Endodermal cell (in vitro differentiated cells): ENCODE data around the gene RIBC2. TPM values are rescaled to one million over a fixed set of nuclear protein-coding genes. Genes with fewer than 3 reads are reported as not detected.

Source experiments
- DNase-seq: peaks from one replicate; pipeline ENCODE4 v3.0.0-alpha.2; 2017
- H3K27ac ChIP-seq: 2 replicates; pipeline ENCODE4 v1.5.1; 2013; ENCODE audit warnings: mild to moderate bottlenecking, low read depth, low read length, moderate library complexity
- H3K27me3 ChIP-seq: 2 replicates; pipeline ENCODE4 v1.6.1; 2013; ENCODE audit warnings: mild to moderate bottlenecking, low read length, moderate library complexity; ENCODE audit not compliant: insufficient read depth, control insufficient read depth, poor library complexity, severe bottlenecking
- H3K36me3 ChIP-seq: 2 replicates; pipeline ENCODE4 v1.7.0; 2013; ENCODE audit warnings: mild to moderate bottlenecking, low read length, moderate library complexity; ENCODE audit not compliant: control insufficient read depth, insufficient read depth
- H3K4me1 ChIP-seq: one replicate; pipeline ENCODE4 v1.7.0; 2013; ENCODE audit warnings: low read length; ENCODE audit not compliant: control insufficient read depth, insufficient read depth
- H3K4me3 ChIP-seq: 2 replicates; pipeline ENCODE4 v1.5.1; 2013; ENCODE audit warnings: mild to moderate bottlenecking, low read length, moderate library complexity
- H3K9ac ChIP-seq: 2 replicates; pipeline ENCODE4 v1.6.1; 2013; ENCODE audit warnings: mild to moderate bottlenecking, low read length, moderate library complexity; ENCODE audit not compliant: poor library complexity, severe bottlenecking; ENCODE audit errors: extremely low read depth
- H3K9me3 ChIP-seq: 2 replicates; pipeline ENCODE4 v1.6.1; 2013; ENCODE audit warnings: mild to moderate bottlenecking, low read length, moderate library complexity; ENCODE audit not compliant: control insufficient read depth
- H3K27ac Mint-ChIP-seq: 2 replicates; pipeline ENCODE4 v1.8.0; 2020; ENCODE audit warnings: mixed read lengths
- H3K27me3 Mint-ChIP-seq: 2 replicates; pipeline ENCODE4 v1.8.0; 2021; ENCODE audit warnings: mild to moderate bottlenecking, mixed read lengths; ENCODE audit not compliant: insufficient read depth
- H3K36me3 Mint-ChIP-seq: 2 replicates; pipeline ENCODE4 v1.8.0; 2020; ENCODE audit warnings: low read depth, mixed read lengths
- H3K4me1 Mint-ChIP-seq: 2 replicates; pipeline ENCODE4 v1.8.0; 2020; ENCODE audit warnings: mixed read lengths
- H3K4me3 Mint-ChIP-seq: 2 replicates; pipeline ENCODE4 v1.8.0; 2020; ENCODE audit warnings: mild to moderate bottlenecking, moderate library complexity, mixed read lengths
- H3K9me3 Mint-ChIP-seq: 2 replicates; pipeline ENCODE4 v1.8.0; 2020; ENCODE audit warnings: mild to moderate bottlenecking, mixed read lengths
- WGBS, 2 experiments: methylation state at CpG; one replicate each; pipeline versions ENCODE4 v1.1.5 to v1.1.7; 2013; ENCODE audit warnings: missing lambda C conversion rate in 2 of 2, mixed read lengths in 1 of 2; ENCODE audit not compliant: insufficient coverage in 1 of 2, insufficient read length in 1 of 2; 5-methylcytosine and 5-hydroxymethylcytosine counted together
- total RNA-seq, 2 donors: library from RNA; stranded (reverse); fragmentation: NEBNext Ultra II Directional in 1 of 2; extraction: Animal tissue kit (Norgen Biotek cat#: 25700) in 1 of 2; gene quantifications; 2 replicates in 1 of 2; 3 replicates in 1 of 2; pipeline ENCODE4 v1.2.1, GENCODE V29; 2021
- TF ChIP-seq, protein P1 (sequence below): fragments of 200-600 bp; sonication (generic); conservative IDR thresholded peaks from 2 replicates; pipeline ENCODE4 v1.5.0; 2021; ENCODE audit warnings: antibody characterized with exemption, mild to moderate bottlenecking

The RIBC2 gene
- total RNA-seq, 2 donors from 2014 or later = 10.6 to 15.2 TPM

DNA sequence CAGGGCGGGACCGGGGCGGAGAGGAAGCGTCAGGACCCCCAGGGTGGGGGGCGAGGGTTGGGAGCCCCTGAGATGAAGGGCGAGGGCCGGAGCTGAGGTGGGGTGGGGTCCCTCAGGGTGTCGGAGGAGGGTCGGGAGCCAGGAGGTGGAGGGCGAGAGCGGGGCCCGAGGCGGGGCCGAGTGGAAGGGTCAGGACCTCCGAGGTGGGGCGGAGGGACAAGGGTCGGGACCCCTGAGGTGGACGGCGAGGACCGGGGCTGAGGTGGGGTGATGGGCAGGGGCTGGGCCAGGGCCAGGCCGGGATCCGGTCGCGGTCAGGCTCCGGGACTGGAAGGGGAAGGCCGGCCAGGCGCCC lies 503 bp upstream of the RIBC2 start:
- H3K27me3 ChIP-seq = peaks cover 10% of the 10 kb centered on the region
- H3K4me1 ChIP-seq = no peaks in the 10 kb centered on the region
- peaks cover 6% of the 10 kb centered on the region for H3K9me3 ChIP-seq
- H3K27ac Mint-ChIP-seq = no peak overlapping the region
- no peaks in the 10 kb centered on the region for H3K4me1 Mint-ChIP-seq
- no peak overlapping the region for H3K4me3 ChIP-seq
- H3K36me3 Mint-ChIP-seq = peaks cover 9% of the 10 kb centered on the region
- no peak overlapping the region for H3K4me3 Mint-ChIP-seq
- TF ChIP-seq, protein P1, sequence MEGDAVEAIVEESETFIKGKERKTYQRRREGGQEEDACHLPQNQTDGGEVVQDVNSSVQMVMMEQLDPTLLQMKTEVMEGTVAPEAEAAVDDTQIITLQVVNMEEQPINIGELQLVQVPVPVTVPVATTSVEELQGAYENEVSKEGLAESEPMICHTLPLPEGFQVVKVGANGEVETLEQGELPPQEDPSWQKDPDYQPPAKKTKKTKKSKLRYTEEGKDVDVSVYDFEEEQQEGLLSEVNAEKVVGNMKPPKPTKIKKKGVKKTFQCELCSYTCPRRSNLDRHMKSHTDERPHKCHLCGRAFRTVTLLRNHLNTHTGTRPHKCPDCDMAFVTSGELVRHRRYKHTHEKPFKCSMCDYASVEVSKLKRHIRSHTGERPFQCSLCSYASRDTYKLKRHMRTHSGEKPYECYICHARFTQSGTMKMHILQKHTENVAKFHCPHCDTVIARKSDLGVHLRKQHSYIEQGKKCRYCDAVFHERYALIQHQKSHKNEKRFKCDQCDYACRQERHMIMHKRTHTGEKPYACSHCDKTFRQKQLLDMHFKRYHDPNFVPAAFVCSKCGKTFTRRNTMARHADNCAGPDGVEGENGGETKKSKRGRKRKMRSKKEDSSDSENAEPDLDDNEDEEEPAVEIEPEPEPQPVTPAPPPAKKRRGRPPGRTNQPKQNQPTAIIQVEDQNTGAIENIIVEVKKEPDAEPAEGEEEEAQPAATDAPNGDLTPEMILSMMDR = no peak
- H3K27ac ChIP-seq = no peak overlapping the region
- H3K9ac ChIP-seq = no peak overlapping the region
- no peak for DNase-seq
- peaks cover 29% of the 10 kb centered on the region for H3K27me3 Mint-ChIP-seq
- H3K9me3 Mint-ChIP-seq = peaks cover 5% of the 10 kb centered on the region
- WGBS, 2 experiments = 96% methylated on average over 11 to 25 of the region's 27 CpGs
- no peaks in the 10 kb centered on the region for H3K36me3 ChIP-seq

DNA sequence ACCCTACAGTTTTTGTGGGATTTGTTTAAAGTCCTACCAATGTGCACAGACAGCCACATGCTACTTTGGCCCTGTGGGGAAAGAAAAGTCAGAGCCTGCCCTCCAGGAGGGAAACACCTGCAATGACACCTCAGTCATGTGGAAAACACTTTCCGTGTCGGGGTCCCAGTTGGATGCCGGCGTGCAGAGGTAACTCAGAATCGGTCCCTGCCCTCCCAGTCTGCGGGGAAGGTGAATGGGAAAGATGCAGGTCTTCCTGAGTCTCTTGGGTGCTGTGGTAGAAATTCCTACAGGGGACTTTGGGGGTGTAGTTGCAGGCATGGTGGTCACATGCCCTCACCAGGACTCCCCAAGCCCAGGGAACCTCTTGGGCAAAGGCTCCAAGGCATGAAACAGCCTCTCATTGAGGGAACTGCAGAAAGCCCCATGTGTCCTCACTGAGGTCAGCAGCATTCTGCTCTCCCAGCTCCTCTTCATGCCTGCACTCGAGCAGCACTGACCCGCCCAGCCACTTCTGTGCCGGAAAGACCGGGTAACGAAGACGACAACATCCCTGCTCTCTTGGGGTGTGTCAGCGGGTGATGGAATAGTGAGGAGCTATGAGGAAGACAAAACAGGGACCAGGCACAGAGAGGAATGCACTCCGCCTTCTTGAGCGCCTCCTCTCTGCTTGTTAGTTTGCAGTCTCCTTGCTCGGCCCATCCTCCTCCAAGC lies 4.7 kb downstream of the RIBC2 start:
- H3K4me1 Mint-ChIP-seq = no peaks in the 10 kb centered on the region
- H3K36me3 Mint-ChIP-seq = peaks cover 26% of the 10 kb centered on the region
- peaks cover 5% of the 10 kb centered on the region for H3K36me3 ChIP-seq
- no peak for DNase-seq
- H3K9me3 ChIP-seq = peaks cover 4% of the 10 kb centered on the region
- H3K4me3 Mint-ChIP-seq = no peak overlapping the region
- no peak overlapping the region for H3K27ac Mint-ChIP-seq
- H3K9ac ChIP-seq = no peak overlapping the region
- peaks cover 6% of the 10 kb centered on the region for H3K9me3 Mint-ChIP-seq
- H3K27me3 ChIP-seq = peaks cover 7% of the 10 kb centered on the region
- no peak overlapping the region for H3K27ac ChIP-seq
- no peaks in the 10 kb centered on the region for H3K4me1 ChIP-seq
- WGBS, 2 experiments = 92 to 93% methylated on average over 8 to 16 of the region's 16 CpGs
- no peak overlapping the region for H3K4me3 ChIP-seq
- TF ChIP-seq, protein P1 = no peak
- peaks cover 16% of the 10 kb centered on the region for H3K27me3 Mint-ChIP-seq

DNA sequence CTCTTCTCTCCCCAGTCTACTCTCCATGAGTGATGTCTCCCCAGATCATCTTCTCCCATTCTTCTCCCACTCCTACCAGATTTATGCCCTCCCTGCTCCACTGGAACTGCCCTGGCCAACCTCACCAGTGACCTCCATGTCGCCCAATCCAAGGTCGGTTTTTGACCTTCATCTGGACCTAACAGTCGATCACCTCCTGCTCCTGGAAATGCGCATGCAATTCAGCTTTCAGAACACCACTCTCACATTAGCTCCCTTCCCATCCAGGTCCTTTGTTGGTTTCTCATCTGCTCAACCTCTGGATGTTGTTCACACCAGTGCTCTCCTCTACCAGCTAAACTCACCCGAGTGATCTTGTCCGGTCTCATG lies 5.3 kb downstream of the RIBC2 start:
- Mint-ChIP-seq H3K4me3 (no peak overlapping the region), H3K9me3 (peaks cover 6% of the 10 kb centered on the region), H3K4me1 (no peaks in the 10 kb centered on the region), H3K27me3 (peaks cover 12% of the 10 kb centered on the region), H3K36me3 (peaks cover 26% of the 10 kb centered on the region), H3K27ac (no peak overlapping the region)
- 97 to 98% methylated on average over 5 to 6 of the region's 6 CpGs for WGBS, 2 experiments
- Histone ChIP-seq H3K4me1 (no peaks in the 10 kb centered on the region), H3K27me3 (peaks cover 5% of the 10 kb centered on the region), H3K4me3 (no peak overlapping the region), H3K27ac (no peak overlapping the region), H3K9ac (no peak overlapping the region), H3K36me3 (peaks cover 5% of the 10 kb centered on the region), H3K9me3 (peaks cover 4% of the 10 kb centered on the region)
- no peak for DNase-seq
- TF ChIP-seq, protein P1 = no peak
